GM18505 (cell line): ENCODE results near the gene OR56A3.
"Not testable (repeated sequence)": the region's sequence is repeated elsewhere in the genome, so short reads cannot be mapped to it uniquely, and the experiment has no call there.

Experiments used
- ATAC-seq: cut with Tn5 transposase; IDR thresholded peaks from one replicate; pipeline ENCODE4 v1.9.1; 2021; ENCODE audit not compliant: unreplicated experiment
- POLR2A ChIP-seq: IDR thresholded peaks from 4 replicates; pipeline ENCODE4 v1.6.1; 2011; ENCODE audit warnings: borderline replicate concordance; ENCODE audit not compliant: insufficient read depth, insufficient read length; ENCODE audit errors: extremely low read depth

The OR56A3 gene

DNA sequence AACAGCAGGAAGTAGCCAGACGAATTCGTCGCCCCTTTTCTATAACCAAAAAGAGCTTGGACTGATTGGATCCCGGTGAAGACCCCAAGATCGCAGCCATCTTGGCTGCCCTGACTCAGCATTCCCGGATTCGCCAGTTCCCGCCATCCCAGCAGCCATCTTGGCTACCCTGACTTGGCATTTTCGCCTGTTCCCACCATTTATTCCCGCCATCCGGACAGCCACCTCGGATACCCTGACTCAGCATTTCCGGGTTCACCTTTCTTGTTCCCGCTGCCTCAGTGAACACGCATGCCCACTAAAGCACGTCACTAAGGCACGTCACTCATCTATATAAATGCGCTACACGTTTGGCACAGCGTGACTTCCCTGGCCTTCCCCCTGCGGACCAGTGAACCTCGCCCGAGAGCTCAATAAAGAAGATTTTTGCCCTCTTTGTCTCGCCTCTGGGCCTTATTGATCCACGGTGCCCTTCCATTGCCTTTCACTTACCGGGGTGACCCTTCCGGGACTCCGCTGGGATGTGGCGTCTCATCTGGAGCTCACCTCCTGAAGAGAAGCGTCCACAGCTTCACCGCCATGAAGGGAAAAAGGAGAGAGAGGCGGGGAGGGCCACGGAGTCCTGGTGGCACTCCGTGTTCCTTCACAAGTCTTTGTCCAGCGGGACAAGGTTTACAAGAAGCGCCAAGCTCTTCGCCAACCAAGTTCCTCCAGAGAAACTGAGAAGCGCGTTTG is 4.0 kb upstream of the OR56A3 start:
- TF ChIP-seq POLR2A = no peak

DNA sequence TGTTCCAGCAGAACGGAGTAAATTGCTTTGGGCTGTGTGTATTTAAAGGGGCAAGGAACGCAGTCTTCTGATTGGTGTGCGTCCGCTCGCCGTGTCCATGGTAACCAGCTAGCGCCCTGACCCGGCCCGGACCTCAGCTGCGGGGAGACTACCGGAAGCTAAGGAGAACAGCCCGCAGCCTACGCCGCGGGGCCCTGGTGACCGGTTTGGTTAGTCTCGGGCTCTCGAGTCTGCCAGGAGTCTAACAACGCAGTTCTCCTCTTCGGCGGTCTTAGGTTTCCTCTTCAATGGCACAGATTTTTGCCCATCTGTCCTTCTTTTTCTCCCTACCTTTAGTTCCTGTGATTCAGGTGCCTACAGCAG is 3.5 kb upstream of the OR56A3 start:
- no peak for ATAC-seq
- TF ChIP-seq POLR2A = no peak

More for the DNA sequence above, 4.0 kb upstream of the OR56A3 start:
- ATAC-seq = no peak

DNA sequence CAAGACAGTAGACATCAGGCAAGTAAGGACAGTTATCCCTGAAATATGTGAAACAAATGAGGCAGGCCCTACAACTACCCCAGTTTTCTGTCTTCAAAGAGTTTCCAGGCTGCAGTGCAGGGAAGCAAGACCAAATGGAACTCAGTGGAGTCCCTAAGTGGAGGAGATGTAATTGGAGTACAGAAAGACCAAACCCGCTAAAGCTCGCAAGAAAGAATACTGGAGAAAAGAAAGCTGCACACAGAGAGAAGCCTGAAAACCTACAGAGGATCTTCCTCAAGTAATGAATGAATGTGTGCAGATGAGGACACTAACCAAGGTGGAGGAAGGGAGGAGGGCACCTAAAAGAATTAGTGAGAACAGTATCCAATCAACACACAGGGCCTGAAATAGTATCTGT is 1.3 kb upstream of the OR56A3 start:
- no peak for ATAC-seq
- TF ChIP-seq POLR2A = no peak

DNA sequence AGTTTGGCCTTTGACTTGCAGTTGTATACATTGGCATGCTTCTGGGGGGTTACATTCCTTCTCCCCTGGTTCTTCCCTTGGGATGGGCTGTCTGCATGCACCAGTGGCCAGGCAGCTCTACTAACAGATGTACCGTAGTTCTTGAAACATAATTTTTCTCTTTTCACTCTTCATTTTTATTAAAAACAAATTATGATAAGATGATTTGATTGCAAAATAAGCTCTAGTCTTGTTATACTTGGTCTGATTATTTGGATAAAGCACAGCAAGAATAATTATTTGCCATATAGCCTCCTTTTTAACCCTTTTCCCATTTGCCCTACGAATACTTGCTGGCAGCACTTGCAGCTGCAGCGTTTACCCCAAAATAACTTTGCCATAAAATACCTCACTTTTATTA is 13.5 kb downstream of the OR56A3 start:
- ATAC-seq = no peak
- no peak for TF ChIP-seq POLR2A

DNA sequence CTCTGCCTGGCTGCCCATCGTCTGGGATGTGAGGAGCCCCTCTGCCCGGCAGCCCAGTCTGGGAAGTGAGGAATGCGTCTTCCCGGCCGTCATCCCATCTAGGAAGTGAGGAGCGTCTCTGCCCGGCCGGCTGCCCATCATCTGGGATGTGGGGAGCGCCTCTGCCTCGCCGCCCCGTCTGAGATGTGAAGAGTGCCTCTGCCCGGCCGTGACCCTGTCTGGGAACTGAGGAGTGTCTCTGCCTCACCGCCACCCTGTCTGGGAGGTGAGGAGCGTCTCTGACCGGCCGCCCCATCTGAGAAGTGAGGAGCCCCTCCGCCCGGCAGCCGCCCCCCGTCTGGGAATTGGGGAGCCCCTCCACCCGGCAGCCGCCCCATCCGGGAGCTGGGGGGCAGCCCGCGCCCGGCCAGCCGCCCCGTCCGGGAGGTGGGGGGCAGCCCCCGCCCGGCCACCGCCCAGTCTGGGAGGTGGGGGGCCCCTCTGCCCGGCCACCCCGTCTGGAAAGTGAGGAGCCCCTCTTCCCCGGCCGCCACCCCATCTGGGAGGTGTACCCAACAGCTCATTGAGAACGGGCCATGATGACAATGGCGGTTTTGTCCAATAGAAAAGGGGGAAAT is 18.8 kb downstream of the OR56A3 start:
- ATAC-seq = not testable (repeated sequence)

DNA sequence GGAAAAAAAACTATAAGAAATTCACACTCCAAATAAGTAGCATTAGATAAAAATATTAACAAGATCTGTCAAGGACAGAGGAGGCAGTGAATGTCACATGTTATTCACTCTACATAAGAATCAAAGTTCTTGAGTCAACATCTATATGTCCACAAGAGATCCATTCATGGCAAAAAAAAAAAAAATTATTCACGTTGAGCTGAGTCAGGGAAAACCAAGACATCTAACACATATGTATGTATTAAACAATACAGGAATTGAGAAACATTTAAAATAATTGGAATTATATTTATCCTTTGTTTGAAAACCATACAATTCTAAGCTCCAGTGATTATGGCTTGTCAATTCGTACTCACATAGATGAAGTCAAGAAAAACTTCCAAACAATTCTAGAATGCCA is 24.9 kb downstream of the OR56A3 start:
- TF ChIP-seq POLR2A = no peak
- ATAC-seq = no peak

DNA sequence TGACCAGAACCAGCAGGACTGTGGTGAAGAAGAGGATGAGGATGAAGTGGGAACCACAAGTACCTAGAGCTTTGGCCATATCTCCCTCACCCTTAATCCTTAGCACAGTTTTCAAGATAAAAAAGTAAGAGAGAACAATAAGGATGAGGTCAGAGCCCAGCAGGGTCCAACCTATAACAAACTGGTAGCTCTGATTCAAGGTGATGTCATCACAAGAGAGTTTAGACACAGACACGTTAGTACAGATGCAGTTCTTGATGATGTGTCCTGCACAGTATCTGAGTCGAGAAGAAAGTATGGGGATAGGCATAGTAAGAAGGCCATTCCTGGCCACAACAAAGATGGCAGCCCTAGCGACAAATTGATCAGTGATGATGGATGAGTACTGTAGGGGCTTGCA is 25.7 kb downstream of the OR56A3 start:
- no peak for ATAC-seq
- TF ChIP-seq POLR2A = no peak

DNA sequence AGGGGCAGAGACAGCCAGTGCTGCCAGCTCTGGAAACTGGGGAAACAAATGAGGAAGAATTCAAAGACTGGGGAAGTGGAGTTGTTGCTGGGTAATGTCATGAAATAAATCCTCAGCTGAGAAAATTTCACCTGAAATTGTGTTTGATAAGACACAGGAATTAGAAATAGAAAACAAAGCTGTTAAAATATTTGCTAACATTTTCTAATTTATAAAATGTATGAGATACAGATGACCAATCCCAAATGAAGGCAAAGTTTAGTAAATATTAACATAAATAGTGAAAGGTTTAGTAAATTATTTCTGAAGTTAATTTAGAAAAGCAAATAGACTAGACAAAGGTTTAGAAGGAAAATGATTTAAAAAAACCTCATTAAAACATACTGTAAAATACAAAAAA is 26.3 kb downstream of the OR56A3 start, which contains the start of gene OR56A5:
Gene OR56A5 (minus strand): TSS at position 101 of the 400 bp plus-strand sequence. CDS start 0 bp downstream, at position 101.
- TF ChIP-seq POLR2A = no peak
- no peak for ATAC-seq

DNA sequence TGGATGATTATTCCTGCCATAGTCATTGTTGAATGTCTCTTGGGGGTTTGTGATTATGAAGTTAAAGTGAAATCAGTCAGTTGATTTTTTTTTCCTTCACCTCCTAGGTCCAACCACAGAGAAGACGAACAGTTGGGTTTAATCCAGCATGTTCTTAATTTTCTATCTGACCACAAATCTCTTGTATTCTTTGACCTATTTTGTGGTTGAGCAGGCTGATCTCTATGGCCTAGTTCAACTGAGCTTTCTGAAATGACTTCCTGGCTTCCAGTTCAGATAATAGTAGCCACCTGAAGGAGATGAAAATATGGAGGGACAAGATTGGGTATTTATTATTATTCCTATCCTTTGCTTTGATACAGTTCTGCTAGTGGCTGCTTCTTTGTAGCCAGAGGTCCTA is 31.5 kb downstream of the OR56A3 start:
- no peak for TF ChIP-seq POLR2A
- no peak for ATAC-seq

DNA sequence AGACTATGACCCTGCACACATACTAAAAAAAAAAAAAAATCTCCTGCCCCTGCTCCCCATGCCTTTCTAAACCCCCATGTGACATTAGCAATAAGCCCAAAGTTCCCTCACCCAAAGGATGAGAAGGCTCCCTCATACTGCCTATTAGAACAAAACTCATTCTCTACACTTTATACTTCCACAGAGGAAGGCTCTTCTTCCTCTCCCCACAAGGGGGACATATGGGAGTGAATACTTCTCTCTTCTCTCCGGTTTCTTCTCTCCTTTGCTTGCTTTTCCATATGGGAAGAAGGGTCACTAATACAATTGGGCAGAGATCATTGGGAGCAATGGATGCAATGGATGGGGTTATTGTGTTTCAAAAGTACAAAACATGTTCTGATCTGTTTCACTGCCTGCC is 41.4 kb downstream of the OR56A3 start:
- ATAC-seq = no peak
- no peak for TF ChIP-seq POLR2A

DNA sequence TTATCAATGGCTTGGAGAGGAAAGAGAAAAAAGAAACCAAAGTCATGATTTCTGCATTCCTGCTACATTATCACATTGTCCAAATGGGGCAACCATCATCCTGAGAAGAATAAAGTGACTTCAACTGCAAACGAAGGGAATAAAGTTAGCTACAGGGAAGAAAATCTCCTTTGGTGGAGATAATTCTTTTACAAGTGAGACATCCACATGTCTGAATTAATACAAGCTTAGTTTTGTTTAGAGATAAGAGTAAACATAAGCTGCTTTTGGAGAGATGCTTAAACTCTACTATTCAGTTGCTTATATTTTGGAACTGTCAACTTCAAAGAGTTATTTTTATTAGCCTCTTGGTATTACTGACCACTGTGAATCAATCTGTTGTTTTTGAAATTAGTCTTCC is 44.8 kb downstream of the OR56A3 start, which contains the start of gene OR52L1:
Gene OR52L1 (minus strand): TSS at position 101 of the 400 bp plus-strand sequence. CDS start 55 bp downstream, at position 46.
- no peak for ATAC-seq
- no peak for TF ChIP-seq POLR2A

DNA sequence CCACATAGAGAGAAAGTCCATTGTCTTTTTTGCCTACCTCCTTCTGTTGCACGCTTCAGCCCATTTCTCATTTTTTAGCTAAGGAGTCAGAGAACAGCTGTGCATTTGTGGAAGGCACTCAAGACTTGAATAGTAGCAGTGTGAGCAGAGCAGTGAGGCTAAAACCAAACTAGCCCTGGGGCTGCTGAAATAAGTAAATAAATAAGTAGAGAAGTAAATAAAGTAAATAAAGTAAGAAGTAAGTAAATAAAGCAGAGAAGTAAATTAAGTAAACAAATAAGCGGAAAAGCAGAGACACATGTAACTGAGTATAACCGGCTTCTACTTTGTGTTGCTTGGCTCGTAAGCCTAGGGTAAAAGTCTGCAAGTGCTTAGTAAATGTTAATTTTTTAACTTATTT is 47.2 kb downstream of the OR56A3 start:
- no peak for ATAC-seq
- no peak for TF ChIP-seq POLR2A

DNA sequence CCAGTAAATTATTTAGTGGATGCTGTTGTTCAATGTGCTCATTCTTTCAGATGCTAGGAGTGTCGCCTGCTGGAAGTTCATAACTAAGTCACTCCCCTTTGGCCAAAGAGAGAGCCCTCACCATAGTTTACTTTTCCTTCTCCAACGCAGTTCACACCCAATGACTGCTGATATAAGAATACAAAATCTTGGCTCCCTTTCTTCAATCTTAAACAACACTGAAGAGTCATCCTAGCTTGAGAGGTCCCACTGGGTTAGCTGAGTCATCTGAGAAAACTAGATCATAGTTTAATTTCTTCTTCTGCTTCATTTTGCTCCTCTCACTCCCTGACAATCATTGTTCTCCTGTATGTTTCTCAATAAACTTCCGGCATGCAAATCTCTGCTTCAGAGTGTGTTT is 50.1 kb downstream of the OR56A3 start:
- ATAC-seq = no peak
- no peak for TF ChIP-seq POLR2A

DNA sequence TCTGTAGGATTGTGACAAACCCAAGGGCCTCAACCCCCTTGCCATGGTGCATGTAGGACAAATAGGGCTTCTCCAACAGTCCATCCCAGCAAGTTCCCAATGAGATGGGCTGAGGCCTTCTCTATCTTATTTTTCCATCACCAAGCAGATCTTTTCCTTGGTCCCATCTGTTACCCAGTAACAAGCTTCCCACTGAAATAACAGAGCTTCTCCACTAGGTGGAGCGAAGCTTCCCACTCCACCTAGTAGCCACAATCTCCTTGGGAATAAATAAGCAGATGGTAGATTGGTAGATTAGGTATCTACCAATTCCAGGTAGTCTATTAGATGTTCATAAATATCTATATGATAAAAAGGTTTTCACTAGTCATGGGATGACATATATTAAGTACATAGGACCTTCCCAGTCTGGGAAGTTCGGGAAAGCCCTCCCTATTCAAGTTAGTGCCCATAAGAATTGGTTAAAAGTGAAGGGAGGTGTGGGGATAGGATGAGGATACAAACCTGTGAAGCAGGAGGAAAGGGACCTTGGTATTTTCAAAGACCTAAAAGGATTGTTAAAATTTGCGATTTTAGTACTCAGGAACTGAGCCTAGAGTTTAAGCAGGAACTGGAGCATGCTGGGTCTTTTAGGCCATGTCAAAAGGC is 50.7 kb downstream of the OR56A3 start:
- TF ChIP-seq POLR2A = no peak
- ATAC-seq = no peak
